Measurements from ENCODE around the gene LRRIQ1.
A peak's percentile ranks its signal among the peaks of the same experiment; 100 is the strongest.

The LRRIQ1 gene

GRCh38 chr12:85036234-85036707 lies at the start of gene LRRIQ1, which contains the start of gene TSPAN19:
Gene LRRIQ1, plus strand, starts transcription at chr12:85036351. Its CDS starts 1,826 bp downstream, at chr12:85038177.
Gene TSPAN19, minus strand, starts transcription at chr12:85036277. Its CDS starts 6,331 bp downstream, at chr12:85029946.
- peak; percentile 94 for DNase-seq (ENCODE audit: low read depth, low spot score)

- DNase-seq (ENCODE audit: low read depth, low spot score) = no peak
Measured at GRCh38 chr12:84986586-84986985, 49.6 kb upstream of the LRRIQ1 start.

GRCh38 chr12:84994426-84994825 lies 41.7 kb upstream of the LRRIQ1 start:
- DNase-seq (ENCODE audit: low read depth, low spot score) = no peak

- DNase-seq (ENCODE audit: low read depth, low spot score) = no peak
Measured at GRCh38 chr12:84995641-84996040, 40.5 kb upstream of the LRRIQ1 start.

GRCh38 chr12:84996759-84997158 lies 39.4 kb upstream of the LRRIQ1 start:
- DNase-seq (ENCODE audit: low read depth, low spot score) = no peak

GRCh38 chr12:84998341-84998740 lies 37.8 kb upstream of the LRRIQ1 start:
- DNase-seq (ENCODE audit: low read depth, low spot score) = no peak

GRCh38 chr12:85000729-85001128 lies 35.4 kb upstream of the LRRIQ1 start:
- no peak for DNase-seq (ENCODE audit: low read depth, low spot score)

DNA sequence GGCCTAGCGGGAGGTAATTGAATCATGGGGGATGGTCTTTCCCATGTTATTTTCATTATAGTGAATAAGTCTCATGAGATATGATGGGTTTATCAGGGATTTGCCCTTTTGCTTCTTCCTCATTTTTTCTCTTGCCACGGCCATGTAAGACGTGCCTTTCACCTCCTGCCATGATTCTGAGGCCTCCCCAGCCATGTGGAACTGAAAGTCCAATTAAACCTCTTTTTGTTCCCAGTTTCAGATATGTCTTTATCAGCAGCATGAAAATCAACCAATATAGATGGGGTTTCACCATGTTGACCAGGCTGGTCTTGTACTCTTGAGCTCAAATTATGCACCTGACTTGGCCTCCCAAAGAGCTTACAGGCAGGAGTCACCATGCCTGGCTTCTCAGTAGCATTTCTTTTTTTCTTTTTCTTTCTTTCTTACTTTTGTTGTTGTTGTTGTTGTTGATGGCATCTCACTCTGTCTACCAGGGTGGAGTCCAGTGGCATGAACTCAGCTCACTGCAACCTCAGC lies 33.3 kb upstream of the LRRIQ1 start:
- DNase-seq (ENCODE audit: low read depth, low spot score) = no peak

- no peak for DNase-seq (ENCODE audit: low read depth, low spot score)
Measured at GRCh38 chr12:85004204-85004603, 31.9 kb upstream of the LRRIQ1 start.

DNA sequence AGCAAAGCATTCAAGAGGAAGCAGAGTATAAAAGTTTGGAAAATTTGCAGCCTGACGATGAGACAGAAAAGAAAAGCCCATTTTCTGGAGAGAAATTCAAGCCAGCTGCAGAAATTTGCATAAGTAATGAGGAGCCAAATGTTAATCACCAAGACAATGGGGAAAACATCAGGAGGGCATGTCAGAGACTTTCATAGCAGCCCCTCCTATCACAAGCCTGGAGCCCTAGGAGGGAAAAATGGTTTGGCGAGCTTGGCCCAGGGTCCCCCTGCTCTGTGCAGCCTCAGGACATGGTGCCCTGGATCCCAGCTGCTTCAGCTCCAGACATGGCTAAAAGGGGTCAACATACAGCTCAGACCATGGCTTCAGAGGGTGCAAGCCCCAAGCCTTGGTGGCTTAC lies 31.1 kb upstream of the LRRIQ1 start:
- DNase-seq (ENCODE audit: low read depth, low spot score) = peak; percentile 61

GRCh38 chr12:85005615-85006014 lies 30.5 kb upstream of the LRRIQ1 start:
- DNase-seq (ENCODE audit: low read depth, low spot score) = no peak

GRCh38 chr12:85006206-85006605 lies 29.9 kb upstream of the LRRIQ1 start:
- no peak for DNase-seq (ENCODE audit: low read depth, low spot score)

DNA sequence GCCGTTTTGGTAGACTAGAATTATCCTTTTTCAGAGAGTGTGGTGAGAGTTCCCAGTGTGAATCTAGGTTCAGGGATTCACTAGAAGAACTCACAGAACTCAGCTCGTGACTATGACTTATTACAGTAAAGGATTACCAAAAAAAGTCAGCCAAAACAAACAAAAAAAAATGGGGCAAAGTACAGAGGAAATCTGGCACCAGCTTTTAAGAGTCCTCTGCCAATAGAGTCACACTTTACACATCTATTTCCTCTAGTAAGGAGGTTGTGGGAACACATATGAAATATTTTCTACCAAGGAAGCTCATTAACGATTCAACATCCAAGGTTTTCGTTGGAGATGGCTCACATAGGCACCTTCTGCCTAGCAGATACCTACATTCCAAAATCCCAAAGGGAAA lies 28.3 kb upstream of the LRRIQ1 start:
- no peak for DNase-seq (ENCODE audit: low read depth, low spot score)

- DNase-seq (ENCODE audit: low read depth, low spot score) = no peak
Measured at GRCh38 chr12:85016413-85016812, 19.7 kb upstream of the LRRIQ1 start.

- no peak for DNase-seq (ENCODE audit: low read depth, low spot score)
Measured at GRCh38 chr12:85017133-85017532, 19.0 kb upstream of the LRRIQ1 start.

GRCh38 chr12:85017618-85018017 lies 18.5 kb upstream of the LRRIQ1 start:
- no peak for DNase-seq (ENCODE audit: low read depth, low spot score)

GRCh38 chr12:85018098-85018497 lies 18.1 kb upstream of the LRRIQ1 start:
- no peak for DNase-seq (ENCODE audit: low read depth, low spot score)

DNA sequence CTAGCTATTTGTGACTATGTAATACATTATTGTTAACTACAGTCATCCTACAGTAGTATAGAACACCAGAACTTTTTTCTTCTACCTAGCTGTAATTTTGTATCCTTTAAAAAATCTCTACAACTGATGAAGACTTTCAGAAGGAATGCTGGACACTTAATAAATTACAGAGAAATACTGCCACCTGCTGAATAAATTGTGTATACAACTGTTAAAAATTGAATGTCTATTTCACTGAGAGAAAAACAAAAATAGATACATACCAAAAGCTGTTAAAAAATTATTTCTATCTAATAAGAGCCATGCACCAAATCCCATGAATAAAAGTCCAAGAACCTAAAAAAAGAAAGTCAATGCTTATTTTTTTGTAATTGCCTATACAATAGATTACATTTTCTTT lies 6.7 kb upstream of the LRRIQ1 start:
- DNase-seq (ENCODE audit: low read depth, low spot score) = no peak

GRCh38 chr12:85036733-85037132 lies 582 bp downstream of the LRRIQ1 start:
- no peak for DNase-seq (ENCODE audit: low read depth, low spot score)

GRCh38 chr12:85041395-85041794 lies 5.2 kb downstream of the LRRIQ1 start:
- no peak for DNase-seq (ENCODE audit: low read depth, low spot score)

GRCh38 chr12:85043829-85044228 lies 7.7 kb downstream of the LRRIQ1 start:
- no peak for DNase-seq (ENCODE audit: low read depth, low spot score)

GRCh38 chr12:85057370-85057963 lies 21.3 kb downstream of the LRRIQ1 start:
- DNase-seq (ENCODE audit: low read depth, low spot score) = no peak

DNA sequence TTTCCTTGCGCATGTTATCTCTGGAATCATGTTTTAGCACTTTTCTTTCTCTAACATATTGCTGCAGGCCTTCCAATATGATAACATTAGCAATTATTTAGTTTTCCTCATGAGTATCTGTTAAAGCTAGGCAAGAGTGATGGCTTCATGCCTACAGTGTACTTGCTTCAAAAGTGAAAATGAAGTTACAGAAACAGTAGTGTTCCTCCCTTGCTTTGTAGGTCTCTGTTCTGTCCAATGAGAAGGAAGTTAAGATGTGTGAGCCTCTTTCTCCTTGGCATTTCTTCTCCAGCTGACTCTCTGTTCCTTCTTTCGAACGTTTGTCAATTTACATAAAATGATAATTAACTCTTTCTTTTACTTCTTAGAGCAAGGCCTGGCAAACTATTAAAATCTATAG lies 22.2 kb downstream of the LRRIQ1 start:
- DNase-seq (ENCODE audit: low read depth, low spot score) = no peak

- no peak for DNase-seq (ENCODE audit: low read depth, low spot score)
Measured at GRCh38 chr12:85059594-85059993, 23.4 kb downstream of the LRRIQ1 start.
